ENCODE data around the gene FBXO21.

Gene FBXO21

GRCh38 chr12:117161460-117162166 lies 28.7 kb downstream of the FBXO21 start:
- ATAC-seq: no peak
- peak overlapping the region; percentile 79 for H3K27ac Mint-ChIP-seq
- no peaks in the 10 kb centered on the region for H3K9me3 Mint-ChIP-seq
- peaks cover 10% of the 10 kb centered on the region for H3K4me1 Mint-ChIP-seq
- H3K4me3 Mint-ChIP-seq: no peak overlapping the region
- no peak for DNase-seq (ENCODE audit: low spot score in 2 of 2)
- H3K36me3 Mint-ChIP-seq: peaks cover 96% of the 10 kb centered on the region

- Mint-ChIP-seq H3K36me3 (peaks cover 96% of the 10 kb centered on the region), H3K4me3 (no peak overlapping the region)
Observed at GRCh38 chr12:117159674-117160073, 30.6 kb downstream of the FBXO21 start.

GRCh38 chr12:117158911-117159553 lies 31.2 kb downstream of the FBXO21 start:
- H3K27ac Mint-ChIP-seq: no peak overlapping the region
- DNase-seq (ENCODE audit: low spot score in 2 of 2) (no peak), ATAC-seq (no peak)
- H3K36me3 Mint-ChIP-seq: peaks cover 96% of the 10 kb centered on the region
- H3K4me1 Mint-ChIP-seq: peaks cover 10% of the 10 kb centered on the region
- no peak overlapping the region for H3K4me3 Mint-ChIP-seq
- H3K9me3 Mint-ChIP-seq: no peaks in the 10 kb centered on the region

More at GRCh38 chr12:117159674-117160073, 30.6 kb downstream of the FBXO21 start:
- Mint-ChIP-seq H3K4me1 (peaks cover 10% of the 10 kb centered on the region), H3K9me3 (no peaks in the 10 kb centered on the region), H3K27ac (peak overlapping the region; percentile 79)
- DNase-seq (ENCODE audit: low spot score in 2 of 2): no peak
- ATAC-seq: no peak

- Mint-ChIP-seq H3K27ac (no peak overlapping the region), H3K36me3 (peaks cover 96% of the 10 kb centered on the region), H3K4me1 (peaks cover 12% of the 10 kb centered on the region), H3K9me3 (no peaks in the 10 kb centered on the region), H3K4me3 (no peak overlapping the region)
- ATAC-seq (no peak), DNase-seq (ENCODE audit: low spot score in 2 of 2) (no peak)
Observed at GRCh38 chr12:117158096-117158495, 32.2 kb downstream of the FBXO21 start.

GRCh38 chr12:117155278-117156060 lies 34.8 kb downstream of the FBXO21 start:
- Mint-ChIP-seq H3K27ac (no peak overlapping the region), H3K4me1 (peaks cover 18% of the 10 kb centered on the region), H3K9me3 (no peaks in the 10 kb centered on the region), H3K36me3 (peaks cover 96% of the 10 kb centered on the region), H3K4me3 (no peak overlapping the region)
- DNase-seq (ENCODE audit: low spot score in 2 of 2) (peak; percentile 60 to 88), ATAC-seq (peak; percentile 76)

GRCh38 chr12:117152793-117153775 lies 37.2 kb downstream of the FBXO21 start:
- no peaks in the 10 kb centered on the region for H3K9me3 Mint-ChIP-seq
- H3K27ac Mint-ChIP-seq: peak overlapping the region; percentile 24
- H3K4me3 Mint-ChIP-seq: no peak overlapping the region
- peaks cover 33% of the 10 kb centered on the region for H3K4me1 Mint-ChIP-seq
- no peak for DNase-seq (ENCODE audit: low spot score in 2 of 2)
- peaks cover 97% of the 10 kb centered on the region for H3K36me3 Mint-ChIP-seq
- no peak for ATAC-seq

GRCh38 chr12:117151403-117152031 lies 38.8 kb downstream of the FBXO21 start:
- no peak overlapping the region for H3K4me3 Mint-ChIP-seq
- no peak for DNase-seq (ENCODE audit: low spot score in 2 of 2)
- H3K9me3 Mint-ChIP-seq: no peaks in the 10 kb centered on the region
- H3K4me1 Mint-ChIP-seq: peaks cover 37% of the 10 kb centered on the region
- H3K27ac Mint-ChIP-seq: peak overlapping the region; percentile 80
- H3K36me3 Mint-ChIP-seq: peaks cover 97% of the 10 kb centered on the region
- ATAC-seq: no peak

GRCh38 chr12:117149431-117149830 lies 40.8 kb downstream of the FBXO21 start:
- H3K9me3 Mint-ChIP-seq: no peaks in the 10 kb centered on the region
- peak overlapping the region; percentile 80 for H3K27ac Mint-ChIP-seq
- peaks cover 97% of the 10 kb centered on the region for H3K36me3 Mint-ChIP-seq
- no peak for ATAC-seq
- H3K4me3 Mint-ChIP-seq: no peak overlapping the region
- peaks cover 37% of the 10 kb centered on the region for H3K4me1 Mint-ChIP-seq
- no peak for DNase-seq (ENCODE audit: low spot score in 2 of 2)

GRCh38 chr12:117148642-117149041 lies 41.6 kb downstream of the FBXO21 start:
- peak overlapping the region; percentile 20 for H3K4me3 Mint-ChIP-seq
- ATAC-seq (peak; percentile 53), DNase-seq (ENCODE audit: low spot score in 2 of 2) (no peak)
- peaks cover 97% of the 10 kb centered on the region for H3K36me3 Mint-ChIP-seq
- H3K9me3 Mint-ChIP-seq: no peaks in the 10 kb centered on the region
- peaks cover 37% of the 10 kb centered on the region for H3K4me1 Mint-ChIP-seq
- peak overlapping the region; percentile 86 for H3K27ac Mint-ChIP-seq

- H3K36me3 Mint-ChIP-seq: peaks cover 97% of the 10 kb centered on the region
- ATAC-seq (no peak), DNase-seq (ENCODE audit: low spot score in 2 of 2) (no peak)
- H3K27ac Mint-ChIP-seq: peak overlapping the region; percentile 86
- H3K4me1 Mint-ChIP-seq: peaks cover 31% of the 10 kb centered on the region
- H3K9me3 Mint-ChIP-seq: no peaks in the 10 kb centered on the region
- no peak overlapping the region for H3K4me3 Mint-ChIP-seq
Observed at GRCh38 chr12:117147639-117148038, 42.6 kb downstream of the FBXO21 start.

GRCh38 chr12:117145597-117146154 lies 44.6 kb downstream of the FBXO21 start:
- ATAC-seq (no peak), DNase-seq (ENCODE audit: low spot score in 2 of 2) (no peak)
- Mint-ChIP-seq H3K9me3 (no peaks in the 10 kb centered on the region), H3K27ac (peak overlapping the region; percentile 83), H3K36me3 (peaks cover 82% of the 10 kb centered on the region), H3K4me1 (peaks cover 21% of the 10 kb centered on the region), H3K4me3 (no peak overlapping the region)

- Mint-ChIP-seq H3K4me1 (peaks cover 16% of the 10 kb centered on the region), H3K4me3 (no peak overlapping the region), H3K27ac (no peak overlapping the region), H3K9me3 (no peaks in the 10 kb centered on the region), H3K36me3 (peaks cover 72% of the 10 kb centered on the region)
- DNase-seq (ENCODE audit: low spot score in 2 of 2) (no peak), ATAC-seq (no peak)
Observed at GRCh38 chr12:117144599-117144998, 45.7 kb downstream of the FBXO21 start.

GRCh38 chr12:117143008-117143532 lies 47.2 kb downstream of the FBXO21 start:
- Mint-ChIP-seq H3K36me3 (peaks cover 58% of the 10 kb centered on the region), H3K9me3 (no peaks in the 10 kb centered on the region), H3K4me3 (no peak overlapping the region), H3K4me1 (peaks cover 5% of the 10 kb centered on the region), H3K27ac (peak overlapping the region; percentile 23)
- DNase-seq (ENCODE audit: low spot score in 2 of 2): no peak
- peak; percentile 65 for ATAC-seq

GRCh38 chr12:117142094-117142493 lies 48.2 kb downstream of the FBXO21 start:
- no peaks in the 10 kb centered on the region for H3K9me3 Mint-ChIP-seq
- ATAC-seq (no peak), DNase-seq (ENCODE audit: low spot score in 2 of 2) (no peak)
- H3K36me3 Mint-ChIP-seq: peaks cover 50% of the 10 kb centered on the region
- no peak overlapping the region for H3K27ac Mint-ChIP-seq
- no peak overlapping the region for H3K4me3 Mint-ChIP-seq
- no peaks in the 10 kb centered on the region for H3K4me1 Mint-ChIP-seq

Measured in stimulated activated effector memory CD8-positive, alpha-beta T cell treated with anti-CD3 and anti-CD28 coated beads, Interleukin-12 subunit alpha, Interleukin-12 subunit beta, amount 100 ng/mL, for 72 hours (primary cell).